PC-9 (cell line): ENCODE data around the gene EGLN1.

ENCODE experiments used
- EZH2 ChIP-seq: fragments of 200-600 bp; sonication (generic); IDR thresholded peaks from 2 replicates; pipeline ENCODE4 v1.8.0; 2017; ENCODE audit warnings: antibody characterized with exemption, low read depth
- TF ChIP-seq, protein P1 (sequence below): fragments of 200-600 bp; sonication (generic); conservative IDR thresholded peaks from 2 replicates; pipeline ENCODE4 v1.6.1; 2017; ENCODE audit warnings: mixed run types, antibody characterized with exemption, mild to moderate bottlenecking, moderate library complexity

DNA sequence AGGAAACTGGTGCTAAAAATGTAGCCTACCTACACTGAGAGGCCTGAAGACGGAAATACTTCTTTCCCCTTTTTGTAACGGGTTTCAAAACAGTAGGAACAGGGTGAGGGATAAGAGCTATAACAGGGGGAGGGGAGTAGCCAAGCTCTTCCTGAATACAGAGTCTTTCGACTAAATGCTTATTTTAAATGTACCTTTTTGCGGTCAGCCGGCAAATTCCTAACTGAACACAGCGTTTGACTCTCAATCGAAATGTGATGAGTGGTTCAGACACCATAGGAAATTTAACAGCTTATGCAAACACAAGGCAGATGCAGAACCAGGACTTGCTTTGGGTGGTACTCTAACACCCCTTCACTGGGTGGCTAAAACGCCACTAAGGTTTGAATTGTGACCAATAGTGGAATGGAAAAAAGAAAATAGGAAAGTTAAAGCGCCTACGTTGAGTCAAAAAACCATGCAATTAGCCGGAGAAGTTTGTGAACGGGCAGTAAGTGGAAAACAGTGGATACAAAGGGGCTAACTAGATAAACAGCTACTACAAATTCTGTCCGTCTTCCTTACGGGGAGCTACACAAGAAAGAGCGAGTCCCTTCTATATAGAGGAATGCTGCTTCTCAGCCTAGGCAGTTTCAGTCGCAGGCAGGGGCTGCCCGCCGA, 1.7 kb downstream of the EGLN1 start:
- no peak for TF ChIP-seq EZH2
- TF ChIP-seq, protein P1, sequence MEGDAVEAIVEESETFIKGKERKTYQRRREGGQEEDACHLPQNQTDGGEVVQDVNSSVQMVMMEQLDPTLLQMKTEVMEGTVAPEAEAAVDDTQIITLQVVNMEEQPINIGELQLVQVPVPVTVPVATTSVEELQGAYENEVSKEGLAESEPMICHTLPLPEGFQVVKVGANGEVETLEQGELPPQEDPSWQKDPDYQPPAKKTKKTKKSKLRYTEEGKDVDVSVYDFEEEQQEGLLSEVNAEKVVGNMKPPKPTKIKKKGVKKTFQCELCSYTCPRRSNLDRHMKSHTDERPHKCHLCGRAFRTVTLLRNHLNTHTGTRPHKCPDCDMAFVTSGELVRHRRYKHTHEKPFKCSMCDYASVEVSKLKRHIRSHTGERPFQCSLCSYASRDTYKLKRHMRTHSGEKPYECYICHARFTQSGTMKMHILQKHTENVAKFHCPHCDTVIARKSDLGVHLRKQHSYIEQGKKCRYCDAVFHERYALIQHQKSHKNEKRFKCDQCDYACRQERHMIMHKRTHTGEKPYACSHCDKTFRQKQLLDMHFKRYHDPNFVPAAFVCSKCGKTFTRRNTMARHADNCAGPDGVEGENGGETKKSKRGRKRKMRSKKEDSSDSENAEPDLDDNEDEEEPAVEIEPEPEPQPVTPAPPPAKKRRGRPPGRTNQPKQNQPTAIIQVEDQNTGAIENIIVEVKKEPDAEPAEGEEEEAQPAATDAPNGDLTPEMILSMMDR = no peak
